Breast epithelium (tissue), 4 donors: ENCODE measurements around the gene C4orf50. TPM values are rescaled to one million over a fixed set of nuclear protein-coding genes. Genes with fewer than 3 reads are reported as not detected.

ENCODE experiments used
- DNase-seq, 2 donors: peaks; one replicate each; pipeline ENCODE4 v3.0.0-alpha.2; 2019; ENCODE audit warnings: low spot score in 2 of 2
- H3K27ac ChIP-seq, 2 donors: fragments of 200-600 bp; sonication (generic) in 1 of 2; one replicate each; pipeline ENCODE4 v1.5.1; 2016 to 2019; ENCODE audit warnings: mild to moderate bottlenecking in 1 of 2
- H3K27me3 ChIP-seq, 2 donors: fragments of 200-600 bp; sonication (generic) in 1 of 2; one replicate each; pipeline versions ENCODE4 v1.5.1 to v1.6.0; 2017 to 2019; ENCODE audit warnings: control low read depth in 1 of 2, mild to moderate bottlenecking in 1 of 2
- H3K36me3 ChIP-seq: fragments of 200-600 bp; one replicate; pipeline ENCODE4 v1.5.1; 2019
- H3K4me1 ChIP-seq, 2 donors: fragments of 200-600 bp; sonication (generic); one replicate each; pipeline ENCODE4 v1.5.1; 2016 to 2019; ENCODE audit warnings: control low read depth in 1 of 2
- H3K4me3 ChIP-seq, 3 donors: fragments of 200-600 bp; sonication (generic); 1 replicate in 2 of 3; 2 replicates in 1 of 3; pipeline ENCODE4 v1.5.1; 2016 to 2019; ENCODE audit warnings: mild to moderate bottlenecking in 3 of 3, moderate library complexity in 2 of 3
- H3K9me3 ChIP-seq, 2 donors: fragments of 200-600 bp; sonication (generic) in 1 of 2; one replicate each; pipeline ENCODE4 v1.5.1; 2016 to 2019; ENCODE audit warnings: control low read depth in 1 of 2
- CTCF ChIP-seq, 3 donors: fragments of 450-650 bp; IDR thresholded peaks; one replicate each; pipeline ENCODE4 v1.5.1; 2016 to 2017; ENCODE audit warnings: antibody characterized with exemption in 3 of 3, mild to moderate bottlenecking in 3 of 3, moderate library complexity in 3 of 3
- POLR2A ChIP-seq: fragments of 450-650 bp; IDR thresholded peaks from one replicate; pipeline ENCODE4 v1.6.1; 2016; ENCODE audit warnings: antibody characterized with exemption, mild to moderate bottlenecking, moderate library complexity
- POLR2AphosphoS5 ChIP-seq, 3 donors: sonication (generic); formaldehyde crosslinking; IDR thresholded peaks; one replicate each; pipeline ENCODE4 v1.6.1; 2017; ENCODE audit warnings: antibody characterized with exemption in 3 of 3
- intact Hi-C: fragments of 100-400 bp; cut with DNase I; formaldehyde crosslinking; loops from one replicate; pipeline ENCODE4 v1.15.1; 2023; ENCODE audit warnings: low total_unique reads
- total RNA-seq, 3 donors: library from RNA; depleted of rRNA; stranded (reverse); fragments of >200 nt; gene quantifications; one replicate each; pipeline ENCODE4 v1.1.0, GENCODE V29; 2016

The C4orf50 gene
- total RNA-seq, 3 donors from 2014 or later, result under 0.01 TPM; not detected in 1

- TF ChIP-seq POLR2A, result no peak
- TF ChIP-seq POLR2AphosphoS5 (IDR thresholded peaks at IDR 0.05), result no peak
- TF ChIP-seq CTCF (IDR thresholded peaks at IDR 0.05), result no peak
These were observed 26.0 kb upstream of the C4orf50 start for GRCh38 chr4:6044276-6044675.

GRCh38 chr4:6043843-6044242 lies 25.6 kb upstream of the C4orf50 start:
- peaks cover 0 to 53% of the 10 kb centered on the region in 2 donors for H3K27me3 ChIP-seq
- DNase-seq, result no peak
- H3K4me3 ChIP-seq, result no peak overlapping the region
- no peaks in the 10 kb centered on the region for H3K4me1 ChIP-seq
- no peak for TF ChIP-seq CTCF (IDR thresholded peaks at IDR 0.05)
- no peak for TF ChIP-seq POLR2A
- intact Hi-C loops, result no loop called here
- no peaks in the 10 kb centered on the region for H3K36me3 ChIP-seq
- H3K27ac ChIP-seq, result no peak overlapping the region
- no peaks in the 10 kb centered on the region for H3K9me3 ChIP-seq

More at GRCh38 chr4:6044276-6044675, 26.0 kb upstream of the C4orf50 start:
- DNase-seq, result no peak
- intact Hi-C loops, result no loop called here
- Histone ChIP-seq H3K9me3 (no peaks in the 10 kb centered on the region), H3K27ac (no peak overlapping the region), H3K4me3 (no peak overlapping the region), H3K27me3 (peaks cover 0 to 53% of the 10 kb centered on the region in 2 donors), H3K36me3 (no peaks in the 10 kb centered on the region), H3K4me1 (no peaks in the 10 kb centered on the region)

GRCh38 chr4:6043188-6043587 lies 25.0 kb upstream of the C4orf50 start:
- H3K4me3 ChIP-seq, result no peak overlapping the region
- no peaks in the 10 kb centered on the region for H3K4me1 ChIP-seq
- no peak overlapping the region for H3K27ac ChIP-seq
- H3K27me3 ChIP-seq, result peaks cover 0 to 50% of the 10 kb centered on the region in 2 donors
- no peak for DNase-seq
- intact Hi-C loops, result no loop called here
- no peaks in the 10 kb centered on the region for H3K9me3 ChIP-seq
- H3K36me3 ChIP-seq, result no peaks in the 10 kb centered on the region
- TF ChIP-seq POLR2AphosphoS5 (IDR thresholded peaks at IDR 0.05) (no peak), POLR2A (no peak), CTCF (IDR thresholded peaks at IDR 0.05) (no peak)

- no peak overlapping the region for H3K27ac ChIP-seq
- no peaks in the 10 kb centered on the region for H3K9me3 ChIP-seq
- DNase-seq, result no peak
- no peaks in the 10 kb centered on the region for H3K4me1 ChIP-seq
- H3K36me3 ChIP-seq, result no peaks in the 10 kb centered on the region
- H3K4me3 ChIP-seq, result no peak overlapping the region
- TF ChIP-seq POLR2AphosphoS5 (IDR thresholded peaks at IDR 0.05) (no peak), CTCF (IDR thresholded peaks at IDR 0.05) (no peak), POLR2A (no peak)
- H3K27me3 ChIP-seq, result peaks cover 0 to 50% of the 10 kb centered on the region in 2 donors
- intact Hi-C loops, result no loop called here
These were observed 24.2 kb upstream of the C4orf50 start for GRCh38 chr4:6042293-6043063.

- TF ChIP-seq POLR2A (no peak), CTCF (IDR thresholded peaks at IDR 0.05) (no peak), POLR2AphosphoS5 (IDR thresholded peaks at IDR 0.05) (no peak)
- DNase-seq, result no peak
- no peaks in the 10 kb centered on the region for H3K4me1 ChIP-seq
- no peaks in the 10 kb centered on the region for H3K36me3 ChIP-seq
- H3K27ac ChIP-seq, result no peak overlapping the region
- H3K4me3 ChIP-seq, result no peak overlapping the region
- H3K27me3 ChIP-seq, result peaks cover 0 to 43% of the 10 kb centered on the region in 2 donors
- intact Hi-C loops, result no loop called here
- no peaks in the 10 kb centered on the region for H3K9me3 ChIP-seq
These were observed 23.6 kb upstream of the C4orf50 start for GRCh38 chr4:6041800-6042199.
